GOT3 (cell line): ENCODE data around the gene AAK1.
"Not testable (repeated sequence)": the region's sequence is repeated elsewhere in the genome, so short reads cannot be mapped to it uniquely, and the experiment has no call there.

ENCODE experiments used
- DNase-seq: peaks from one replicate; lab custom pipeline; 2025; ENCODE audit warnings: mixed read lengths; lab: John Stamatoyannopoulos, UW

The AAK1 gene

GRCh38 chr2:69572641-69573040 lies 70.9 kb downstream of the AAK1 start:
- DNase-seq = peak; percentile 5

- DNase-seq = no peak
These were observed 72.3 kb downstream of the AAK1 start for GRCh38 chr2:69571189-69571588.

GRCh38 chr2:69570474-69570873 lies 73.1 kb downstream of the AAK1 start:
- no peak for DNase-seq

GRCh38 chr2:69567909-69568300 lies 75.6 kb downstream of the AAK1 start:
- no peak for DNase-seq

- DNase-seq = no peak
These were observed 76.2 kb downstream of the AAK1 start for GRCh38 chr2:69567157-69567908.

- DNase-seq = no peak
These were observed 76.9 kb downstream of the AAK1 start for GRCh38 chr2:69566669-69567068.

GRCh38 chr2:69565431-69565839 lies 78.1 kb downstream of the AAK1 start:
- no peak for DNase-seq

GRCh38 chr2:69564604-69565003 lies 78.9 kb downstream of the AAK1 start:
- DNase-seq = no peak

GRCh38 chr2:69563021-69563420 lies 80.5 kb downstream of the AAK1 start:
- DNase-seq = no peak

GRCh38 chr2:69561101-69561500 lies 82.4 kb downstream of the AAK1 start:
- DNase-seq = no peak

GRCh38 chr2:69560147-69560482 lies 83.4 kb downstream of the AAK1 start:
- no peak for DNase-seq

- DNase-seq = no peak
These were observed 83.9 kb downstream of the AAK1 start for GRCh38 chr2:69559442-69560146.

GRCh38 chr2:69556008-69556407 lies 87.5 kb downstream of the AAK1 start:
- DNase-seq = no peak

GRCh38 chr2:69554981-69555380 lies 88.6 kb downstream of the AAK1 start:
- DNase-seq = no peak

- no peak for DNase-seq
These were observed 89.0 kb downstream of the AAK1 start for GRCh38 chr2:69554568-69554967.

GRCh38 chr2:69553991-69554390 lies 89.5 kb downstream of the AAK1 start:
- no peak for DNase-seq

- DNase-seq = not testable (repeated sequence)
These were observed 93.0 kb downstream of the AAK1 start for GRCh38 chr2:69550511-69550910.

GRCh38 chr2:69549421-69549820 lies 94.1 kb downstream of the AAK1 start:
- DNase-seq = no peak

GRCh38 chr2:69547984-69548715 lies 95.4 kb downstream of the AAK1 start:
- DNase-seq = no peak

- no peak for DNase-seq
These were observed 96.9 kb downstream of the AAK1 start for GRCh38 chr2:69546646-69547045.

GRCh38 chr2:69545477-69545932 lies 98.0 kb downstream of the AAK1 start:
- DNase-seq = no peak

- no peak for DNase-seq
These were observed 98.6 kb downstream of the AAK1 start for GRCh38 chr2:69544951-69545350.

- no peak for DNase-seq
These were observed 104.0 kb downstream of the AAK1 start for GRCh38 chr2:69539549-69539908.
